ENCODE data around the gene FLT4.

- TF ChIP-seq CTCF (IDR thresholded peaks at IDR 0.05): no peak
- no peak for TF ChIP-seq EZH2 (IDR thresholded peaks at IDR 0.05; ENCODE audit: borderline replicate concordance, insufficient read depth, low read depth, low read length, poor library complexity, severe bottlenecking)
Measured at GRCh38 chr5:180553530-180553929, 95.9 kb downstream of the FLT4 start.
